ENCODE data around the gene ZNF256.

Gene ZNF256

GRCh38 chr19:57903618-57904184 lies 43.8 kb downstream of the ZNF256 start:
- CTCF ChIA-PET, result interaction anchor here (1.0 to 1.3 kb wide), 2 partner anchors 11 to 496 kb away, joined by 3 read pairs; no protein-coding TSS in a partner anchor
- 72% methylated on average over 5 of the region's 7 CpGs for WGBS (ENCODE audit: insufficient coverage)
- H3K4me1 ChIP-seq (ENCODE audit: control extremely low read depth in 1 of 4, control insufficient read depth in 4 of 4, insufficient read depth in 4 of 4, low read length in 3 of 4), result peaks cover 0 to 2% (median 0%) of the 10 kb centered on the region in 4 experiments
- no peaks in the 10 kb centered on the region for H3K27me3 ChIP-seq (replicated peaks in 2 of 5; ENCODE audit: control insufficient read depth in 4 of 5, insufficient read depth in 5 of 5, low read length in 4 of 5)
- H3K4me3 ChIP-seq (ENCODE audit: control insufficient read depth in 1 of 7, extremely low read depth in 1 of 7, insufficient read depth in 4 of 7, low read depth in 2 of 7, low read length in 6 of 7), result no peak overlapping the region
- peaks cover 0 to 1% (median 0%) of the 10 kb centered on the region in 5 experiments for H3K9me3 ChIP-seq (ENCODE audit: control extremely low read depth in 1 of 5, control insufficient read depth in 4 of 5, insufficient read depth in 2 of 5, low read depth in 1 of 5, low read length in 4 of 5)
- H3K36me3 ChIP-seq (ENCODE audit: control insufficient read depth in 4 of 4, insufficient read depth in 4 of 4, low read length in 3 of 4), result peaks cover 2 to 17% (median 6%) of the 10 kb centered on the region in 4 experiments
- H3K27ac ChIP-seq (ENCODE audit: insufficient read depth in 1 of 2, low read depth in 1 of 2, low read length in 2 of 2, poor library complexity in 1 of 2, severe bottlenecking in 2 of 2), result no peak overlapping the region
- no peak for DNase-seq
- POLR2A ChIA-PET, result no interaction called here

- Histone ChIP-seq H3K27ac (ENCODE audit: insufficient read depth in 1 of 2, low read depth in 1 of 2, low read length in 2 of 2, poor library complexity in 1 of 2, severe bottlenecking in 2 of 2) (no peak overlapping the region), H3K36me3 (ENCODE audit: control insufficient read depth in 4 of 4, insufficient read depth in 4 of 4, low read length in 3 of 4) (peaks cover 0 to 3% (median 0%) of the 10 kb centered on the region in 4 experiments), H3K4me1 (ENCODE audit: control extremely low read depth in 1 of 4, control insufficient read depth in 4 of 4, insufficient read depth in 4 of 4, low read length in 3 of 4) (peaks cover 0 to 2% (median 0%) of the 10 kb centered on the region in 4 experiments), H3K9me3 (ENCODE audit: control extremely low read depth in 1 of 5, control insufficient read depth in 4 of 5, insufficient read depth in 2 of 5, low read depth in 1 of 5, low read length in 4 of 5) (no peaks in the 10 kb centered on the region), H3K4me3 (ENCODE audit: control insufficient read depth in 1 of 7, extremely low read depth in 1 of 7, insufficient read depth in 4 of 7, low read depth in 2 of 7, low read length in 6 of 7) (no peak overlapping the region), H3K27me3 (replicated peaks in 2 of 5; ENCODE audit: control insufficient read depth in 4 of 5, insufficient read depth in 5 of 5, low read length in 4 of 5) (no peaks in the 10 kb centered on the region)
- CTCF ChIA-PET, result no interaction called here
- DNase-seq, result no peak
- POLR2A ChIA-PET, result interaction anchor here (0.6 kb wide), 1 partner anchor 33 kb away, joined by 3 read pairs; no protein-coding TSS in a partner anchor
- 95% methylated on average over 5 of the region's 5 CpGs for WGBS (ENCODE audit: insufficient coverage)
Observed at GRCh38 chr19:57900311-57900710, 47.2 kb downstream of the ZNF256 start.

Data from common myeloid progenitor, CD34-positive (primary cell).